GM19193 (cell line): Measurements from ENCODE around the gene PARD3B.

Experiments
- POLR2A ChIP-seq: IDR thresholded peaks from 4 replicates; pipeline ENCODE4 v1.6.1; 2011; ENCODE audit not compliant: insufficient read depth, insufficient read length; ENCODE audit errors: extremely low read depth

The PARD3B gene

GRCh38 chr2:205629091-205629776 is 1084.0 kb downstream of the PARD3B start:
- TF ChIP-seq POLR2A = no peak

- TF ChIP-seq POLR2A = no peak
These were observed 1088.7 kb downstream of the PARD3B start for GRCh38 chr2:205633994-205634393.

DNA sequence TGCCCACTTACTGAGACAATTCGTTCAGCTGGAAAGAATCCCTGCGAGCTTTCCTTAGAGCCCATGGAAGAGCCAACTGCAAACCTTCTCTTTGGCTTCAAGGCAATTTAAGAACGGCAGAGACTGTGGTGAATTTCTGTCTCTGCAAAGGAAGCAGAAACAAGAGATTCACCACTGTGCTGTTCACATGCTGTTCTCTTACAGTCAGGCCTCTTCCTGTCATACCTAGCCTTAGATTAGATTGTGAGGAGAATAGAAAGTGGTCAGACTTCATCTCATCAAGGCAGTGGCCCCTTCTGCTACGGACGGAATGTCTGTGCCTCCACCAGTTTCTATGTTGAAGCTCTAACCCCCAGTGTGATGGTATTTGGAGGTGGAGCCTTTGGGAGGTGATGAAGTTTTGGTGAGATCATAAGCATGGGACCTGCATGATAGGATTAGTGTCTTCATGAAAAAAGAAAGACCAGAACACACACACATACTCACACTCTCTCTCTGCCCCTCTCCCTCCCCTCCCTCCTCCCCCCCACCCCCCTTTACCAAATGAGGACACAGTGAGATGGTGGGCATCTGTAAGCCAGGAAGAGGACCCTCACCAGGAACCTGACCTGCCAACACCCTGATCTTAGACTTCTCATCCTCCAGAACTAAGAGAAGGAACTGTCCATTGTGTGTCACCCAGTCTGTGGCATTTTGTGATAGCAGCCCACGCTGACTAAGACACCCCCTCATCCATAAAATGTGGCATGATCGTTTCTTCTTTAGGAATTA is 1091.5 kb downstream of the PARD3B start:
- no peak for TF ChIP-seq POLR2A

DNA sequence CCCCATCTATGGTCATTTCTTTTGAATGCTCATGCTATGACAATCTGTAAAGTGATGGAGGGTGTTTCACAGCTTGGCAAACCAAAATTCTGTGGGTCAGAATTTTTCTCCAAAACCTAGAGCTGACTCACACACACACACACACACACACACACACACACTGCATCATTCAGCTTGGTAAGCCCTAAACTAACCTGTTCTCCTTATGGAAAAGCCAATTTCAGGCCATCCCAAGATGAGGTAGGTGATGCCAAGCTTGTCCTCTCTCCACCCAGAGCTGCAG is 1092.0 kb downstream of the PARD3B start:
- TF ChIP-seq POLR2A = no peak

GRCh38 chr2:205637779-205638503 is 1092.7 kb downstream of the PARD3B start:
- TF ChIP-seq POLR2A = no peak

- TF ChIP-seq POLR2A = no peak
These were observed 1095.4 kb downstream of the PARD3B start for GRCh38 chr2:205640716-205641115.

DNA sequence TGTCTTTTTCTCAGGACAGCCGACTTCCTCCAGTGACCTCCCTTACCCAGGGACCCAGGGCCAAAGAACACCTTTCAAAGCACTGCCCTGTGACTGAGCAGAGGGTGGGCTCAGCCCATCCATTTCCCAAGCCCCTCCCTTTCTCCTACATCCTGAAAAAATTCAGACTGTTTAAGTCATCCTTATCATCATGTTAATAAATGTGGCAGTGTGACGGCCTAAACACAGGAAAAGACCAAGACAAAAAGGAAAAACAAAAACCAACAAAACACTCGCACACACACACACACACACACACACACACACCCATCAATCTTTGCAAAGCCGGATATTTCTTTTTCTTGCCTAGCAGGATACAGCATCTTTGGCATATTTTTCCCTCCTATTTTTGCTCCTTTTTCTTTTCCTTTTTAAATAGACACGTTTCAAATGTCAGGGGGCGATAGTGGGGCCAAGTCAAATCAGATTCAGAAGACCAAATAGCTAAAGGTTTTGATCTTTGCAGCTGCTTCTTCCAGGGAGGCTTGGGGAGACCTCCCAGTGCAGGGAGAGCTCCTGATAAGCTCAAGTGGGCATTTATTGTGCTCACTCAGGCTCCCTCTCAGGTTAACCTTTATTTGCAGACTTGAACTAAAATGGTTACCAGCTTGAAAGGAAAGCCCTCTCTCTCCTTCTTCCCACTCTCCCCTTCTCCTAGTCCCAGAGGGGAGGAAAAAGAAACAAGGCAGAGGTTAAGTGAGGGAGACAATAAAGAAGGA is 1097.5 kb downstream of the PARD3B start:
- TF ChIP-seq POLR2A = no peak

- TF ChIP-seq POLR2A = no peak
These were observed 1098.2 kb downstream of the PARD3B start for GRCh38 chr2:205643391-205643885.

GRCh38 chr2:205644018-205644417 is 1098.7 kb downstream of the PARD3B start:
- no peak for TF ChIP-seq POLR2A

- no peak for TF ChIP-seq POLR2A
These were observed 1101.4 kb downstream of the PARD3B start for GRCh38 chr2:205646680-205647079.

DNA sequence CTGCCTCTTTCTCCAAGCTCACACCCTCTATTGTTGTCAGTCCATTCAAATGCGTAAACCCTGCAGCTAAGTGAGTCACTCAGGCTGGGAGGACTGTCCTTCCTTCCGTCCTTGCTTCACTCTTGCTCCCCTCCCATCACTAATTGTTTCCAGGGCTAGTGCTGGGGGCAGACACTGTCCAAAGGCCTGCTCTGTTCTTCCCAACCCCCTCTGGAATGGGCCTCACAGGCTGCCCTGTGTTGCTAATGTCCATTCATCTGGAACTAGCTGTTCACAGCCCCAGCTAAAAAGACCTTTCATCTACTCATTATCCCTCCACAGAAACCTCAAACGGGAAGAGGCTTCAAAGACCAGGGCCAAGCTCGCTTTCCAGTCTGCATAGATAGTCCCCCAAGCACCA is 1105.2 kb downstream of the PARD3B start:
- TF ChIP-seq POLR2A = no peak

DNA sequence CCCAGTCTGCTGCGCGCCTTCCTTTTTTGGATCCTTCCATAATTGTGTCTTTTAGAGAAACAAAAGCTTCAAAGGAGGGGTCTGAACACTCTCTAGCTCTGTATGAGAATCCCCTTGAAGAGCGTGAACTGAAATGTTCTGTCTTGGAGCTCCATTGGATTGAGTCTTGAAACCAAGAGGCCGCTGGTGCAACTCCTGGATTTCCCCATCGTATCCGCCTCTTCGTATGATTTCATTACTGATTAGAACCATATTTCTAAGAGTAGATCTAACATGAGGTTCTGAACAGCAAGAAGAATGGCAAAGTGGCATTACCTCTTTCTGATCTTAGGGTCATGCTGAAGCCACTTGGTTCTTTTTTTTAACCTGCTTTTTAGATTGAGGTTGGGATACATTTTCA is 1105.7 kb downstream of the PARD3B start:
- no peak for TF ChIP-seq POLR2A

DNA sequence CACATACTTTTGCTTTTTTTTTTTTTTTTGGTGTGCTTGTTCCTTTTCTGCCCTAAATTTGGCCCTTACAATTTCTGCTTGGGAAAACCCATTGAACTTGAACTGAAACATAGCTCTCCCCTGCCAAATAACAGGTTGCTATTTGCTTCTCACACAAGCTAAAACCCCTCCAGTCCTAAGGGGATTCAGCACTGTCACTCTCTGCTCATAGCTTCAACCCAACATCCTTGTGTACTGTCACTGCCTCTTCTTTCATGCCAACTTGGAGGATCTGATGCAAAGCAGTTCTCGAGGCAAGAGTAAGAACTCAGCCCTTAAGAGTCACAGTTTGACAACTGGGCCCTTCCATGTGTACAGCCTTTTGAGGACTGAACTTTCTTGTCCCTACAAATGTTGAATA is 1106.4 kb downstream of the PARD3B start:
- TF ChIP-seq POLR2A = no peak

GRCh38 chr2:205654878-205655605 is 1109.8 kb downstream of the PARD3B start:
- TF ChIP-seq POLR2A = no peak
